ENCODE results near the gene ZNF416. TPM values are rescaled to one million over a fixed set of nuclear protein-coding genes. Genes with fewer than 3 reads are reported as not detected.

ZNF416 gene
- total and polyA plus RNA-seq, 8 donors = 0.87 to 25.0 (median 2.3) TPM; not detected in 1

- no peak for DNase-seq
- intact Hi-C loops (cut with DNase I; ENCODE audit: low total_unique reads) = no loop called here
- H3K27me3 ChIP-seq = no peaks in the 10 kb centered on the region
- WGBS, 5 donors = 55 to 76% (median 62%) methylated on average over 1 of the region's 1 CpG
- H3K27ac ChIP-seq = no peak overlapping the region
- H3K9me3 ChIP-seq = peaks cover 34 to 86% (median 69%) of the 10 kb centered on the region in 4 donors
- TF ChIP-seq EP300 (IDR thresholded peaks at IDR 0.05) = no peak
- no peak for TF ChIP-seq POLR2A (IDR thresholded peaks at IDR 0.05)
- TF ChIP-seq CTCF (IDR thresholded peaks at IDR 0.05) = no peak
- TF ChIP-seq POLR2AphosphoS5 (IDR thresholded peaks at IDR 0.05) = no peak
- H3K4me1 ChIP-seq = peaks cover 11 to 16% (median 15%) of the 10 kb centered on the region in 4 donors
- H3K4me3 ChIP-seq = no peak overlapping the region
- no peaks in the 10 kb centered on the region for H3K36me3 ChIP-seq
Observed at GRCh38 chr19:57563547-57563946, 15.2 kb downstream of the ZNF416 start.

GRCh38 chr19:57560049-57560491 lies 18.6 kb downstream of the ZNF416 start:
- H3K4me3 ChIP-seq = peak overlapping the region; percentile 87 to 100 (median 96)
- TF ChIP-seq EP300 (IDR thresholded peaks at IDR 0.05) (no peak), POLR2AphosphoS5 (IDR thresholded peaks at IDR 0.05) (no peak), POLR2A (IDR thresholded peaks at IDR 0.05) (no peak)
- peaks cover 10 to 23% (median 13%) of the 10 kb centered on the region in 4 donors for H3K36me3 ChIP-seq
- H3K27ac ChIP-seq = peak overlapping the region in 2 of 5 donors; percentile 79 to 82
- peaks cover 14 to 27% (median 25%) of the 10 kb centered on the region in 4 donors for H3K4me1 ChIP-seq
- peaks cover 3 to 82% (median 47%) of the 10 kb centered on the region in 4 donors for H3K9me3 ChIP-seq
- no peaks in the 10 kb centered on the region for H3K27me3 ChIP-seq
- intact Hi-C loops (cut with DNase I; ENCODE audit: low total_unique reads) = no loop called here
- WGBS, 5 donors = 12 to 22% (median 19%) methylated on average over 19 to 23 of the region's 23 CpGs
- DNase-seq = peak in 1 of 2 donors; percentile 57

GRCh38 chr19:57559404-57560025 lies 19.2 kb downstream of the ZNF416 start, which contains the start of gene ZNF550:
Gene ZNF550 (minus strand): TSS chr19:57559863. CDS start chr19:57559682, 181 bp downstream.
- peak within 1 kb of the TSS; percentile 87 to 100 (median 96) for H3K4me3 ChIP-seq
- no peaks in the 10 kb centered on the region for H3K27me3 ChIP-seq
- intact Hi-C loops (cut with DNase I; ENCODE audit: low total_unique reads) = no loop called here
- peaks cover 14 to 27% (median 25%) of the 10 kb centered on the region in 4 donors for H3K4me1 ChIP-seq
- DNase-seq = peak; percentile 92 to 98
- WGBS, 5 donors = 0 to 1% (median 0%) methylated on average over 35 to 56 of the region's 56 CpGs
- H3K27ac ChIP-seq = peak within 1 kb of the TSS; percentile 46 to 82 (median 77)
- peaks cover 1 to 82% (median 47%) of the 10 kb centered on the region in 4 donors for H3K9me3 ChIP-seq
- peaks cover 15 to 29% (median 19%) of the 10 kb centered on the region in 4 donors for H3K36me3 ChIP-seq
- TF ChIP-seq POLR2AphosphoS5 (IDR thresholded peaks at IDR 0.05) (peak; percentile 49 to 86 (median 49)), CTCF (IDR thresholded peaks at IDR 0.05) (no peak)

- intact Hi-C loops (cut with DNase I; ENCODE audit: low total_unique reads) = no loop called here
- DNase-seq = peak in 1 of 2 donors; percentile 55
- H3K9me3 ChIP-seq = peaks cover 0 to 82% (median 47%) of the 10 kb centered on the region in 4 donors
Observed at GRCh38 chr19:57559008-57559403, 19.7 kb downstream of the ZNF416 start.

More at GRCh38 chr19:57559008-57559403, 19.7 kb downstream of the ZNF416 start:
- Histone ChIP-seq H3K27me3 (no peaks in the 10 kb centered on the region), H3K27ac (peak overlapping the region in 4 of 5 donors; percentile 73 to 82 (median 78)), H3K36me3 (peaks cover 20 to 34% (median 24%) of the 10 kb centered on the region in 4 donors), H3K4me1 (peaks cover 14 to 27% (median 25%) of the 10 kb centered on the region in 4 donors), H3K4me3 (peak overlapping the region; percentile 87 to 100 (median 96))
- no peak for TF ChIP-seq EP300 (IDR thresholded peaks at IDR 0.05)
- no peak for TF ChIP-seq POLR2A (IDR thresholded peaks at IDR 0.05)
- TF ChIP-seq CTCF (IDR thresholded peaks at IDR 0.05) = no peak
- no peak for TF ChIP-seq POLR2AphosphoS5 (IDR thresholded peaks at IDR 0.05)
- WGBS, 5 donors = 0 to 2% (median 0%) methylated on average over 4 to 22 of the region's 22 CpGs

Measured in stomach (tissue), 9 donors.